Neutrophil (primary cell): Measurements from ENCODE around the gene CLIC5.

Experiments
- H3K27ac ChIP-seq: fragments of 200-600 bp; sonication (generic); 2 replicates; pipeline ENCODE4 v1.5.1; 2016; ENCODE audit warnings: mild to moderate bottlenecking, moderate library complexity
- H3K27me3 ChIP-seq: fragments of 200-600 bp; sonication (generic); 2 replicates; pipeline ENCODE4 v1.6.0; 2016; ENCODE audit warnings: mild to moderate bottlenecking
- H3K36me3 ChIP-seq: fragments of 200-600 bp; sonication (generic); 2 replicates; pipeline ENCODE4 v1.5.1; 2017
- H3K4me1 ChIP-seq, 2 experiments: fragments of 200-600 bp in 1 of 2; sonication (generic) in 1 of 2; 1 replicate in 1 of 2; 2 replicates in 1 of 2; pipeline versions ENCODE4 v1.5.1 to v1.6.1; 2013 to 2016; ENCODE audit warnings: low read depth in 1 of 2, low read length in 1 of 2, mild to moderate bottlenecking in 1 of 2, moderate library complexity in 1 of 2; ENCODE audit not compliant: control insufficient read depth in 1 of 2, insufficient read depth in 1 of 2
- H3K4me3 ChIP-seq, 2 experiments: fragments of 200-600 bp in 1 of 2; sonication (generic) in 1 of 2; 1 replicate in 1 of 2; 2 replicates in 1 of 2; pipeline ENCODE4 v1.5.1; 2013 to 2016; ENCODE audit warnings: low read depth in 1 of 2, low read length in 1 of 2, mild to moderate bottlenecking in 1 of 2, moderate library complexity in 1 of 2
- H3K9me3 ChIP-seq: fragments of 200-600 bp; sonication (generic); 2 replicates; pipeline ENCODE4 v1.5.1; 2016
- TF ChIP-seq, protein P1 (sequence below): fragments of 200-600 bp; sonication (generic); IDR thresholded peaks from 2 replicates; pipeline ENCODE4 v1.5.1; 2016; ENCODE audit warnings: antibody characterized with exemption

The CLIC5 gene

GRCh38 chr6:45836984-45837383 is 178.7 kb downstream of the CLIC5 start:
- Histone ChIP-seq H3K4me3 (no peak overlapping the region), H3K4me1 (peaks cover 8 to 15% of the 10 kb centered on the region in 2 experiments), H3K36me3 (no peaks in the 10 kb centered on the region), H3K9me3 (no peaks in the 10 kb centered on the region), H3K27ac (no peak overlapping the region), H3K27me3 (no peaks in the 10 kb centered on the region)
- TF ChIP-seq, protein P1, sequence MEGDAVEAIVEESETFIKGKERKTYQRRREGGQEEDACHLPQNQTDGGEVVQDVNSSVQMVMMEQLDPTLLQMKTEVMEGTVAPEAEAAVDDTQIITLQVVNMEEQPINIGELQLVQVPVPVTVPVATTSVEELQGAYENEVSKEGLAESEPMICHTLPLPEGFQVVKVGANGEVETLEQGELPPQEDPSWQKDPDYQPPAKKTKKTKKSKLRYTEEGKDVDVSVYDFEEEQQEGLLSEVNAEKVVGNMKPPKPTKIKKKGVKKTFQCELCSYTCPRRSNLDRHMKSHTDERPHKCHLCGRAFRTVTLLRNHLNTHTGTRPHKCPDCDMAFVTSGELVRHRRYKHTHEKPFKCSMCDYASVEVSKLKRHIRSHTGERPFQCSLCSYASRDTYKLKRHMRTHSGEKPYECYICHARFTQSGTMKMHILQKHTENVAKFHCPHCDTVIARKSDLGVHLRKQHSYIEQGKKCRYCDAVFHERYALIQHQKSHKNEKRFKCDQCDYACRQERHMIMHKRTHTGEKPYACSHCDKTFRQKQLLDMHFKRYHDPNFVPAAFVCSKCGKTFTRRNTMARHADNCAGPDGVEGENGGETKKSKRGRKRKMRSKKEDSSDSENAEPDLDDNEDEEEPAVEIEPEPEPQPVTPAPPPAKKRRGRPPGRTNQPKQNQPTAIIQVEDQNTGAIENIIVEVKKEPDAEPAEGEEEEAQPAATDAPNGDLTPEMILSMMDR: no peak

DNA sequence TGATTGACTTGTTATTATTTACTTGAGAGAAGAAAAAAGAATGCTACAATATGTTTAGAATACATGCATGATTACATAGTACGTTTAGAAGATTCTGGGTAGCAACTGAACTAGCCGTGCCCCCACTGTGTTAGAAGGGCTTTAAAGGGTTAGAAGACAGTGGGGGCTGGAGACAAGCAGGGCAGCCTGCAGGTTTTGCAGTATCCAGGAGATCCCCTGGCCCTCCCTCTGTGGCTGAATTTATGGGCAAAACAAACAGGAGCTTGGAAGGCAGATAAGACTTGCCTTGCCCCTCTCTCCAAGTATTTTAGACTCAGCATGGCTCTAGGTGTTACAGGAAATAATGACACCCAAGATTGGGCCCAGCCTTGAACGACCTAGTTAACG is 179.2 kb downstream of the CLIC5 start:
- H3K36me3 ChIP-seq: no peaks in the 10 kb centered on the region
- H3K4me1 ChIP-seq: peaks cover 8 to 15% of the 10 kb centered on the region in 2 experiments
- H3K27me3 ChIP-seq: no peaks in the 10 kb centered on the region
- H3K4me3 ChIP-seq: no peak overlapping the region
- no peak overlapping the region for H3K27ac ChIP-seq
- TF ChIP-seq, protein P1: no peak
- no peaks in the 10 kb centered on the region for H3K9me3 ChIP-seq

DNA sequence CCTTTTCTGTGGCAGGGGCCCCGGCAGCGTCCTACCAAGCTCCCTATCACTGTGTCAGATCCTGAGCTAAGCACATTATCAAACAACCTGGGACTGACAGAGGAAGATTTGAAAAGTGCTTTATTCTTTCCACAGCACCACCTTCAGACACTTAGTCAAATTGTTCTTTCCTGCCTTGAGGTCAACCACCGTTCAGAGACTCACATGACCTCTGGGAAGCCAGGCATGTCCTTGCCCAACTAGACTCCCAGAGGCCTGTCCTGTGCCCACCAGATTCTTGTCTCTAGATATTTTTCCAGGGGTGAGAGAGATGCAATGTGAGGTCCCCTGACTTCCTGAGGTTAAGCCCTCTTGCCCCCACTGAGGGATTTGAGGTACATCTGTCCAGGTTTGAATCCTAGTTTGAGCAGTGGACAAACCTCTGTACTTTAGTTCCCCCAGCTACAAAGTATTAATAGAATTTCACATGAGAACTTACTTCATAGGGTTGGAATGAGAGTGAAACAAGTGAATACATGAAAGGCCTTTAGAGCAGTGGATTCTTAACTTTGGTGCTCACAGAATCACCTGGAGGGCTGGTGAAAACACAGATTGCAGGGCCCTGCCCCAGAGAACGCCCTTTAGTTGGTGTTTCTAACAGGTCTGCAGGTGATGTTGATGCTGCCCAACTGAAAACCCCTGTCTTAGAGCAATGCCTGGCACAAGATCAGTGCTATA is 179.8 kb downstream of the CLIC5 start:
- Histone ChIP-seq H3K4me1 (peaks cover 8 to 15% of the 10 kb centered on the region in 2 experiments), H3K27me3 (no peaks in the 10 kb centered on the region), H3K4me3 (no peak overlapping the region), H3K9me3 (no peaks in the 10 kb centered on the region), H3K36me3 (no peaks in the 10 kb centered on the region), H3K27ac (no peak overlapping the region)
- TF ChIP-seq, protein P1: no peak

DNA sequence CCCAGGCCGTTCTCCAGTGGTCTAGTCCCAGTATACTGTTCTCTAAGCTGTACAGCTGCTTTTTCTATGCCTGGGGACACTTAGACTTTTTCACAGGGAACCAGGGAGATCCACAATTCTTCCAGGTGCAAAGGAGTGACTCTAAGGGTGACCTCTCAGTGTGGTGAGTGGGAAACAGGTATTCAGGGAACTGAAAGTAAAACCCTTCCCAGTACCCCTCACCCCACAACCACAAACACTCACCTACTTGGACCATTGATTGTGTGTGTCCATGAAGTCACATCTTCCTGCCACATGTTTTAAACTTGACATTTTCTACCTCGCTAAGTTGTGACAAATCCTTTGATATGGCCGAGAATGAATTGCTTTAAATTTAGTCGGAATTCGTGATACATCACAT is 183.6 kb downstream of the CLIC5 start:
- H3K36me3 ChIP-seq: no peaks in the 10 kb centered on the region
- H3K27ac ChIP-seq: no peak overlapping the region
- TF ChIP-seq, protein P1: no peak
- peaks cover 0 to 5% of the 10 kb centered on the region in 2 experiments for H3K4me1 ChIP-seq
- H3K9me3 ChIP-seq: no peaks in the 10 kb centered on the region
- H3K4me3 ChIP-seq: no peak overlapping the region
- peaks cover 4% of the 10 kb centered on the region for H3K27me3 ChIP-seq
